AML-193 (cell line): ENCODE data around the gene WWOX.

Source experiments
- DNase-seq, 2 experiments: peaks; one replicate each; lab custom pipeline; 2025; lab: John Stamatoyannopoulos, UW

The WWOX gene

DNA sequence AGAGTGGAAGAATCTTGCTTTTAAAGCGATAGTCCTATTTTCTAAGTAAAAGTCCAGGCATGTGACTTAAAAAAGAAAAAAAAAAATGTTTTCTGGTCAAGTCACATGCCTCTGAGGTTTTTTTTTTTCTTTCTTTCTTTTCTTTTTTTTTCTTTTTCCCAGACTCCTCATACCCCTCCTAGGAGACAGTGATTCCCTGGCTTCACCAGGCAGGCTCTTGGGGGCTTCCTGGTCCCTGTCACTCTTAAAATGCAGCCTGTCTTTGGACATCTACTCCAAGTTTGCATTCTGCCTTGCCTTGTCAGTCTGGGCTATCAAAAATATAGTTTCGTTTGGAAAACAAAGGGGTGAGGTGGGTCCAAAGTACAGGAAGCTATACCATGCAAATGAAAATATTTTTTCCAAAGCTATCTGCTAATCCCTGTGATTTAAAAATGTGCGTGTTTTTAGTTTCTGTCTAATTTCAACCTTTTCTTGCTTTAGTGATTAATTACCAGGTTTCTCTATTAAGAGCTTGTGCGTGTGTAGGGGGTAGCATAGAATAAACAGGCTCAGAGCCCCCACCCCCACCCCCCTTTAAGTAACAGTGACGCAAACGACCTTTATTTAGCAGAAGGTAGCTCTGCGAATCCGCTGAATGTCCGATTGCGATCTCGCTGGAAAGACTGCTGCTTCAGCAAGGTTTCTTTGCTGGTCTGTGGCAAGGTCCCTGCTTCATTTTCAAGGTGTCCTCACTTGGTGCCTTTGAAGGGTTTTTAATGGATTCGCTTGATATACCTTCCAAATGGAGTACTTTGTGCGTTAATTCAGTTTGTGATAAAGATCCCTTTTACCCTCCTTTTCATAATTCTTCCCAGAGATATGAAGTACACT lies 510.2 kb downstream of the WWOX start:
- DNase-seq = no peak

DNA sequence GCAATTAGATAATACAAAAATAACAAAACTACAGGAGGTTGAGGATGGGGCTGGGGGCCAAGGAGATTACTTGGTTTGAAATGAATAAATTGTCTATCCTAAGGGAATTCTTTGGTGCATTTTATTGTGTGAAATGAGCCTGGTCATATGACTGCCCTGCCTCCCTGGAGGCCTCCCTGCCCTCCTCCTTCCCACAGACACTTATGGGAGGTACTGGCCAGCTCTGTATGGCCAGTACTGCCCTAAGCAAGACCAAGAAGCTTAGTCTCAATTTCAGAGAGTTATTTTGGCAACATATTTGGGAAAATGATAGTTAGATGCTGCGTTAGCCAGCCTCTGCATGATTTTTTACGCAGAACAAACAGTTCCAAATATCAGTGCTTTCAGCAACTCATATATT lies 511.9 kb downstream of the WWOX start:
- DNase-seq = no peak

DNA sequence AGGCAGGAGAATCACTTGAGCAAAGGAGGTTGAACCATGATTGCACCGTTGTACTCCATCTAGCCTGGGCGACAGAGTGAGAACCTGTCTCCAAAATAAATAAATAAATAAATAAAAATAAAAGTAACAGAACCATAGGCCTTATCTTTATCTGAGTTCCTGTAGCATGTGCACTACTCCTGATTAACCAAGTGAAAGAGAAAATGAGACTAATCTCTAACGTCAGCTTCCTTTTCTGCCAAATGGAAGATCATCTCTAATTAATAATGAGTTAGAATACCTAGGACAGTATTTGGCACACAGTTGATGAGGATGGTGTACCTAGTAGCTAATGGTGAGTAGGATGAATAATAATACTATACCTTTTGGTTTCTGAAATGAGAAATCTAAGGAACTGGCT lies 520.4 kb downstream of the WWOX start:
- no peak for DNase-seq

DNA sequence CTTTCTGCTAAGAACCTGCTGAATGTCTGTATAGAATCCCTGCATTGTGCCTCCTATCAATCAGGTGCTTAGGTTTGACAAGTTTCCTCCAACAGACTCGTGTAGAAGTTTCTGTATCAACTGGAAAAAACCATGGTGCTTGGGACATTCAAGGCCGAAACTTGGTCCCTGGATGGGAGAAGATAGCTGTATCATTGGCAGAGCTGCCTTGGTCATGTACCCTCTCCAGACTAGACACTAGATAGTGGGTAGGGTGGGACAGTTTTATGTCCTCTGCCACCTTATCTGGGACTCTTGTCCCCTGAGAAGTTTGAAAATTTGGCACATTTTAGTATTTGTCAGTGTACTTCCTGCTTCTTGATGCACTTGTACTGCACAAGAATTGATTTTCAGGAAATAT lies 520.8 kb downstream of the WWOX start:
- no peak for DNase-seq

GRCh38 chr16:78623796-78624195 lies 524.3 kb downstream of the WWOX start:
- no peak for DNase-seq

- DNase-seq = no peak
Measured at GRCh38 chr16:78624366-78624765, 524.9 kb downstream of the WWOX start.

- DNase-seq = no peak
Measured at GRCh38 chr16:78628461-78629045, 529.1 kb downstream of the WWOX start.

GRCh38 chr16:78629173-78629572 lies 529.7 kb downstream of the WWOX start:
- no peak for DNase-seq

DNA sequence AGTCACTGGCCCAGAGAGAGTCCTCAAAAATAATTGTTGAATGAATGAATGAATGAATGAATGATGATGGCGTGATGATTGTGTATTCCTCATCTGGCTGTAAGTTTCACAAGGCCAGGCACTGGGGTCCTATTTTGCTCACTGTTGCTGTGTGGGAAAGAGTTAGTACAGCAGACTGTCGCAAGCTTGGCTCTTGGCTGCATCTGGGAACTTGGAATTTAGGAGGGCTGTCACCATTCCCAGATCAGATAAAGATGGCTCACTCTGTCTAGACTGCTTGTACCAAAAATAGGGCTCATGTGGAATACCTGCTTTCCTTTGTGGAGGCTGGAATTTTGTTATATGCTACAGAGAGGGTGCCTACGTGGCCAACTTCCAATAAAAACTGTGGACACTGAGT lies 530.6 kb downstream of the WWOX start:
- no peak for DNase-seq

DNA sequence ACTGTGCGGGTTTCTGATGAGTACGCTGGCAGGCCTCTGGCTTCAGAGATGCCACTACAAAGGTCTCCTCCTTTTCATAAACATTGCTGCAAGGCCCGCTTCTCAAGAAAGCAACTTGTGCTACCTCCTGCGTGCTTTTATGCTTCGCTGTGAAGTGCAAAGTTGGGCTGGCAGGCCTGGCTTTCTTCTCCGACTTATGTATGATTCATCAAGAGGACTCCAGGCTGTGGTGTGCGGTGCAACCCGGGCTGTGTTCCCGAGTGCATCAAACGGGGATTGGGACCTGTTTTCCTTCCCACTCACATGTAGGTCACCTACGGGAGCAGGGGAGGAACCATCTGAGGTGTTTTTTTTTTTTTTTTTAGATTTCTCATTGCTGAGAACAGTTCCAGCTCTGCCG lies 534.1 kb downstream of the WWOX start:
- no peak for DNase-seq

DNA sequence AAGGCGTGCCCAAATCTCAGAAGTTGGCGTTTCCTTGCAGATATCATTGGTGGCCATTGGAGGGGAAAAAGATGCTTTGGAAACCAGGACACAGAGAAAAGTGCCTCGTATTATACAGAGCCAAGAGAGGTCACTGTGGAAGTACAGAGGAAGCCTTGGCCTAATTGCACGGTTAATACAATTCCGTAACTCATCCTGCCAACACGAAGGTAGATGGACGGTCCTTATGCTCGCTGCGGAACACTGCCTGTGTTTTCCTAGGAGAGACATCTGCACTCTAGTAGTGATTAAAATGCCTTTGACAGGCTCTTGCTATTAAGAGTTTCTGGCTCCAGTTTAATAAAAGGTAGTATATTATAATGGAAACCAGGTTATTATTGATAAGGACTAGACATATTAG lies 536.4 kb downstream of the WWOX start:
- DNase-seq = no peak

DNA sequence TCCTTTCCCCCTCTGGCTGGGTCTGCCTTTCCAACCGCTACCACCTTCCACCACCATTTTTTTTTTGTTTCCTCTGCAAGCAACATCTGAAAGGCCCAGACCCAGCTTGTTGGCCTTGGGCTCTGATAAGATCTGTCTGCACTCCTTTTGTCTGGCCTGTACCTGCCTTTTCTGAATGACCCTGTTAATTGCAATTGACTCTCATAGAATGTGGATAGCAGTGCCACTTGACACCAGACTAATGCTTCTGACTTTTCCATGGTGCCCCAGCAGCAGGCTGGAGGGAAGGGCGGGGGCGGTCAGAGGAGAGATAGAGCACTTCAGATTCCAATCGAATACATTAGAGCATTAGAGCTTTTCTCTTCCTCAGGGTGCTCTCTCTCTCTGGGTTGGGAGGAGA lies 538.9 kb downstream of the WWOX start:
- no peak for DNase-seq

DNA sequence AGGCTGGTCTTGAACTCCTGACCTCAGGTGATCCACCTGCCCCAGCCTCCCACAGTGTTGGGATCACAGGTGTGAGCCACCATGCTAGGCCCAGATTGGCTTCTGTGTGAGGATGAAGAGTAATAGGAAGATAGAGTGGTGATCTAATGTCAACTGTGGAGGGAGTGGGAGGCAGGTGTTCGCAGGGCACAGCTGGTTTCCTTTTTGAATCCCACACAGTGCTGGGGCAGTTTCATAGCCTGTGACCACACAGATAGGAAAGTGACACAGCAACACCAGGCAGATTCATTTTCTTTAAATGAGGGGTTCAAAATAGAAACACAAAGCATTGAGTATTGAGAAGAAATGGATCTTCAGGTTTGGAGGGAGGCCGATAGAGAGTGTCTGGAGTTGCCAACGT lies 540.3 kb downstream of the WWOX start:
- no peak for DNase-seq

DNA sequence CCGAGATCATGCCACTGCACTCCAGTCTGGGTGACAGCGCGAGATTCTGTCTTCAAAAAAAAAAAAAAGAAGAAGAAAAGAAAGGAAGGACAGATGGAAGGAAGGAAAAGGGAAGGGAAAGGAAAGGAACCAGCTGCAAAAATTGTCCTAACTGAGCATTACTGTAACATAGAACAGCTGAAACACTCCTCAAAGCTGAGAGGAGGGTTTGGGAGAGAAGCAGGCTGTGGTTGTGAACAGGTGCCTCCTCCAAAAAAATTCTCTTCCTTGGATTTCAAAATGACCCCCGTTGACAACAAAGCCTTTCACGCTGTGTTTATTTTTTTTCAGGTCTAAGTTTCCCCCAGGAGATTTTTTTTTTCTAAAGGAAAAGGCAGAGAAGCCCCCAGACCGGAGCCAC lies 541.4 kb downstream of the WWOX start:
- no peak for DNase-seq

DNA sequence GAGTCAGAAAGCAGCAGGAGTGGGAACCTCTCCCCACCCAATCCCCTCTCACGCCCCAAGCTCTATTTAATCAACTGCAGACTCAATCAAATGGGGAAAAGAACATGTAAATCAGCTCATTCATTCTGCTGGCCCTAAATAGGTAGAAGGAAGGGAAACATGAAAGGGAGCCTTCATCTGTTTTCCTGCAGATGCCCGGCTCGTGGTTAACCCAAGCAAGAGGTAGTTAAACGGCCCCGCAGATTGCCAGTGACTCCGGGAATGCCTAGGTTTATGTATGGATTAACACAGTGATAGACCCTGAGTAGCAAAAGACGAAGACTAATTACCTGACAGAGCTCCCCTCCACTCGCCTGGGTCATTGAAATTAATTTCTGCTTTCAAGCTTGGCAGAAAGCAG lies 542.0 kb downstream of the WWOX start:
- DNase-seq = no peak

GRCh38 chr16:78642621-78643285 lies 543.3 kb downstream of the WWOX start:
- no peak for DNase-seq

DNA sequence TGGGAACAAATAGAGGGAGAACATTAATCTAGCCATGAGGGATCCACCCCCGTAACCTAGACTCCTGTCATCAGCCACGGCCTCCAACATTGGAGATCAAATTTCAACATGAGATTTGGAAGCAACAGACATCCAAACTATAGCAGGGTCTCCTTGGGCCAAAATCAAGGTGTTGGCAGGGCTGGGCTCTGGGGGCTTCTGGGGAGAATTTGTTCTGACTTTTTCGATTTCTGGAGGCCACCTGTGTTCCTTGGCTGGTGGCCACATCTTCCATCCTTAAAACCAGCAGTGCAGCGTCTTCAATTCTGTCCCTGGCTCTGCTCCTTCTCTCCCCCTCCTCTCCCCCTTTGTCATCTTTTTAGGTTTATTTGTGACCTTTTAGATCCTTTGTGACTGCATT lies 546.2 kb downstream of the WWOX start:
- DNase-seq = no peak

DNA sequence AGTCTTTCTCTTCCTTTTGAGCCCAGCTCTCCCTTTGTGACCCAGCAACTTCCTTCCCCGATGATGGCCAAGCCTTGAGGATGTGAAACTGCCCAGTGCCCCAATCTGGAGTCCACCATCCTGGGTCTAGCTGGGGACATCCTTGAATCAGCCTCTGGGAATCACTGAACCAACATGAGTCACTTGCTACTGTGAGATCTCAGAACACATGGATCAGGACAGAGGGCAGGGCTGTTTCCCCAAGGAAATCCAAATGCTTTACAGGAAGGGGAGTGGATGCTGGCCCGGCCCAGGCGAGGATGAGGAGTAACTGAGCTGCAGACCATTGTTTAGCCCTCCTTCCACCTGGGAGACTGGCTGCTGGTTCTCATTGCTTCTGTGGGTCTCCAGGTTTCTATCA lies 547.6 kb downstream of the WWOX start:
- DNase-seq = no peak

DNA sequence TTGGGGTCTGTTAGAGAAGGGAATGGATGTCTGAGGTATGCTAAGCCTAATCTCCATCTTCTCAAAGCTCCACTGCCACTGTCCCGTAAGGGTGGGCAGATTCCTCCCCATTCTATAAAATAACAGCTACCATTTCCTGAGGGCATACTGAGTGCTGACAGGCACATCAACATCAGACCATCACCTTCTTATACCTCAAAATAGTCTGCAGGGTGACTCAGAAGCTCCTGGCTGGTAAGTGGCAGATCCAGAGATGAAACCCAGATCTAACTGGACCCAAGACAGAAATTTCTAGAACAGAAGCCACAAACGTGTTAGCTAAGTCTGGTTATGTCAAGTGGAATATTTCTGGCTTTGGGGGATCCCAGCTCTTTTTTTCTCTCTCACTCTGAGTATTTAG lies 548.0 kb downstream of the WWOX start:
- DNase-seq = no peak

- no peak for DNase-seq
Measured at GRCh38 chr16:78648517-78648916, 549.1 kb downstream of the WWOX start.

DNA sequence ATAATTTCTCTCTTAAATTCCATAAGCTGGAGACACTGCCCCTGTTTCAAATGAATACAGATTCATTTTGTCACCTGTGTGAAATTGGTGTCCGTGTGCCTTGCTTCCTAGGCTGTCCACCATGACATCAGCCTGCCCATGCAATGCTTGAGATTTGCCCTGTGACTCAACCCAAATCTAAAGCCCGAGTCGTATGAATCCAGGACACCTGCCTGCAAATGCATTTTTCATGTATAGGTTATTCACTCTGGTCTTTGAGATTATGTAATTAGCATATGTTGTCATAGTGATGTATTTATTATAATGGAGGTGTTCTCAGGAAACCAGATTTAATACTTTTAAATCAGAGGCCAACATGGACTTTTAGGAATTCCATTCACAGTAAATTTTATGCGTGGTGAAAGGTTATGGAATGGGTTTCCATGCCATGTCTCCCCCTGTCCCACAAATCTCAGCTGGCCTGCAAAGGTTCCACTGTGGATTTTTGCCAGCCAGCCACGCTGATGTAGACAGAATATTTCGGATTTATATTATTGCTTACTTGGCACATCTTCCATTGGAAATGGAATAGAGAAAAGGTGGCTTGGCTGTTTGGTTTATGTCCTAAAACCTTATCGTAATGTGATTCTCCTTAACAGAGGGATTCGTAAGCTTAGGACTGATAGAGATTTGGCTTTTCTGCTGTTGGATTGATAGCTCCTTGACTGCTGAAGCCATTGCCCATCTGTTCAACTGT lies 551.1 kb downstream of the WWOX start:
- DNase-seq = no peak

DNA sequence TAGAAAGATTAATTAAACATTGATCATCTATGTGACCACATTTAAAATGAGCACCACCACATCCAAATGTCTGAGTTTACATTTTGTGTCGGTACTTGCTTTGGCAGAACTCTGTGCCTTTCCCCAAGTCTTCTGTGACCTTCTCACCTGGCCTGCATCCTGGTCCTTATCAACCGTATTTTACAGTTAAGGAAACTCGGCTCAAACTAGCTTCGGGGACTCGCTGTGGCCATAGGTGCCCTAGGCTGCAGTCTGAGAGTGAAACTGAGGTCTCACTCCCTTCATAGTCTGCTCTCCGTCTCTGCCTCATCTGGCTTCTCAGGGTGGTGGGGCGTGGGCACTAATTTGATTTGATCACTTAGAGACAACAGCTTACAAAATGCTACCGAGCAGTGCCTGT lies 555.5 kb downstream of the WWOX start:
- DNase-seq = no peak
